H1 (cell line): ENCODE data around the gene TNRC6B. TPM values are rescaled to one million over a fixed set of nuclear protein-coding genes. Genes with fewer than 3 reads are reported as not detected.

ENCODE experiments used
- BRCA1 ChIP-seq: IDR thresholded peaks from 2 replicates; pipeline ENCODE4 v1.6.1; 2012; ENCODE audit warnings: low read depth, low read length, improper control_type of control experiment
- GABPA ChIP-seq: IDR thresholded peaks from 2 replicates; pipeline ENCODE4 v1.6.1; 2011; ENCODE audit warnings: mild to moderate bottlenecking, low read length, moderate library complexity, borderline replicate concordance; ENCODE audit not compliant: insufficient read depth
- PHF8 ChIP-seq: fragments of 200-600 bp; sonication (generic); conservative IDR thresholded peaks from 2 replicates; pipeline ENCODE4 v1.7.1; 2012; ENCODE audit warnings: low read depth, mild to moderate bottlenecking, inconsistent platforms, low read length, moderate library complexity
- POLR2AphosphoS5 ChIP-seq: IDR thresholded peaks from 2 replicates; pipeline ENCODE4 v1.6.1; 2011; ENCODE audit warnings: low read depth, low read length
- RBBP5 ChIP-seq: IDR thresholded peaks from 2 replicates; pipeline ENCODE4 v1.7.1; 2012; ENCODE audit warnings: low read depth, mild to moderate bottlenecking, inconsistent platforms, low read length, moderate library complexity, borderline replicate concordance
- polyA plus RNA-seq, 7 experiments: library from polyadenylated mRNA; depleted of rRNA in 3 of 7; stranded (reverse) in 5 of 7; unstranded in 2 of 7; fragments of >200 nt in 5 of 7; fragments of 200-250 nt in 2 of 7; gene quantifications; 1 replicate in 5 of 7; 2 replicates in 1 of 7; 4 replicates in 1 of 7; pipeline versions ENCODE4 v1.2.1 to v1.2.3, GENCODE V29; 2011 to 2013; ENCODE audit warnings: missing spikeins in 2 of 7, mixed read lengths in 2 of 7
- total RNA-seq: library from RNA; stranded (reverse); fragmentation: NEBNext Ultra II Directional; extraction: Animal tissue kit (Norgen Biotek cat#: 25700); gene quantifications from 2 replicates; pipeline ENCODE4 v1.2.1, GENCODE V29; 2021

TNRC6B gene
- total and polyA plus RNA-seq, 2 of the 8 experiments (the other 6 are each of a cell fraction or from before 2014, with no cell fraction given): 12.5 to 48.9 TPM

GRCh38 chr22:40249286-40249685 is 71.6 kb downstream of the TNRC6B start (continued):
- TF ChIP-seq PHF8 (no peak), BRCA1 (no peak), POLR2AphosphoS5 (no peak), RBBP5 (no peak), GABPA (no peak)
